Transverse colon (tissue), 4 donors: ENCODE results near the gene IDI2. TPM values are rescaled to one million over a fixed set of nuclear protein-coding genes. Genes with fewer than 3 reads are reported as not detected.

Source experiments
- DNase-seq: peaks from one replicate; pipeline ENCODE4 v3.0.0-alpha.2; 2019
- H3K27ac ChIP-seq, 4 donors: fragments of 200-600 bp; sonication (generic); 2 replicates each; pipeline ENCODE4 v1.5.1; 2016 to 2018; ENCODE audit warnings: inconsistent platforms in 4 of 4
- H3K27me3 ChIP-seq: fragments of 200-600 bp; sonication (generic); 2 replicates; pipeline ENCODE4 v1.5.1; 2017; ENCODE audit warnings: inconsistent platforms
- H3K36me3 ChIP-seq, 4 donors: fragments of 200-600 bp; sonication (generic); 2 replicates each; pipeline ENCODE4 v1.5.1; 2017 to 2019; ENCODE audit warnings: inconsistent platforms in 4 of 4
- H3K4me1 ChIP-seq, 4 donors: fragments of 200-600 bp; sonication (generic); 2 replicates each; pipeline ENCODE4 v1.5.1; 2017 to 2020; ENCODE audit warnings: inconsistent platforms in 4 of 4
- H3K4me3 ChIP-seq, 4 donors: fragments of 200-600 bp; sonication (generic); 1 replicate in 1 of 4; 2 replicates in 3 of 4; pipeline versions ENCODE4 v1.5.1 to v1.6.1; 2017 to 2019; ENCODE audit warnings: inconsistent platforms in 4 of 4
- H3K9me3 ChIP-seq, 2 donors: fragments of 200-600 bp; sonication (generic); 2 replicates each; pipeline ENCODE4 v1.5.1; 2017 to 2019; ENCODE audit warnings: inconsistent platforms in 2 of 2
- CTCF ChIP-seq, 5 experiments: fragments of 200-600 bp in 3 of 5; fragments of 450-650 bp in 2 of 5; sonication (generic) in 3 of 5; IDR thresholded peaks; 1 replicate in 2 of 5; 2 replicates in 3 of 5; pipeline ENCODE4 v1.5.1; 2016 to 2017; ENCODE audit warnings: antibody characterized with exemption in 5 of 5, inconsistent platforms in 3 of 5, mild to moderate bottlenecking in 2 of 5, moderate library complexity in 1 of 5
- EP300 ChIP-seq: sonication (generic); formaldehyde crosslinking; IDR thresholded peaks from one replicate; pipeline ENCODE4 v1.6.1; 2017; ENCODE audit warnings: antibody characterized with exemption, low read depth
- POLR2A ChIP-seq: fragments of 450-650 bp; IDR thresholded peaks from one replicate; pipeline ENCODE4 v1.6.1; 2016; ENCODE audit warnings: antibody characterized with exemption, mild to moderate bottlenecking, moderate library complexity
- POLR2AphosphoS5 ChIP-seq, 3 donors: sonication (generic); formaldehyde crosslinking; IDR thresholded peaks; one replicate each; pipeline ENCODE4 v1.6.1; 2016; ENCODE audit warnings: antibody characterized with exemption in 3 of 3
- WGBS, 2 donors: methylation state at CpG; one replicate each; pipeline ENCODE4 v1.1.5; 2018; ENCODE audit warnings: low coverage in 1 of 2; 5-methylcytosine and 5-hydroxymethylcytosine counted together
- in situ Hi-C, 4 donors: fragments of 200-750 bp; cut with MboI; loops; one replicate each; pipeline versions ENCODE4 v1.15.0 to v1.15.1; 2017; ENCODE audit warnings: low sequenced_read_pairs in 3 of 4, low pct_ligation_motif_present in 1 of 4, low pct_unique_long_range_greater_than_20kb in 1 of 4
- intact Hi-C: fragments of 100-400 bp; cut with DNase I; formaldehyde crosslinking; loops from one replicate; pipeline ENCODE4 v1.15.1; 2023; ENCODE audit warnings: low total_unique reads
- total RNA-seq, 4 donors: library from RNA; depleted of rRNA; stranded (reverse); fragments of >200 nt; gene quantifications; one replicate each; pipeline ENCODE4 v1.1.0, GENCODE V29; 2016

Gene IDI2
- total RNA-seq, 4 donors from 2014 or later, result not detected

- Histone ChIP-seq H3K4me3 (peak overlapping the region; percentile 57 to 82 (median 73)), H3K36me3 (no peaks in the 10 kb centered on the region), H3K27ac (peak overlapping the region; percentile 98 to 100 (median 99)), H3K27me3 (no peaks in the 10 kb centered on the region), H3K9me3 (no peaks in the 10 kb centered on the region), H3K4me1 (peaks cover 17 to 41% (median 26%) of the 10 kb centered on the region in 4 donors)
- no peak for DNase-seq
- intact Hi-C loops, result no loop called here
- TF ChIP-seq EP300, result no peak
- no peak for TF ChIP-seq CTCF (IDR thresholded peaks at IDR 0.05)
- TF ChIP-seq POLR2A, result no peak
- peak in 1 of 3 donors; percentile 60 for TF ChIP-seq POLR2AphosphoS5 (IDR thresholded peaks at IDR 0.05)
- WGBS, 2 donors, result 0 to 1% methylated on average over 7 to 33 of the region's 34 CpGs
- in situ Hi-C loops, result loop anchor here in 1 of 4 donors (10.0 kb wide), 1 partner anchor 65 kb away; the partner anchor contains the start of gene GTPBP4
Observed at GRCh38 chr10:1049425-1049958, 23.8 kb upstream of the IDI2 start.

GRCh38 chr10:1048732-1049424 is 23.2 kb upstream of the IDI2 start, which contains the start of gene IDI1:
Gene IDI1, minus strand, starts transcription at chr10:1049119. Its CDS starts 116 bp downstream, at chr10:1049003.
- intact Hi-C loops (no loop called here), in situ Hi-C loops (loop anchor here in 1 of 4 donors (10.0 kb wide), 1 partner anchor 64 kb away; the partner anchor contains the start of gene GTPBP4)
- H3K27me3 ChIP-seq, result no peaks in the 10 kb centered on the region
- H3K4me3 ChIP-seq, result peak within 1 kb of the TSS; percentile 57 to 82 (median 73)
- peaks cover 11 to 41% (median 23%) of the 10 kb centered on the region in 4 donors for H3K4me1 ChIP-seq
- DNase-seq, result peak; percentile 97
- TF ChIP-seq POLR2A, result peak; percentile 97
- no peak for TF ChIP-seq EP300
- TF ChIP-seq POLR2AphosphoS5 (IDR thresholded peaks at IDR 0.05), result peak; percentile 94 to 98 (median 94)
- TF ChIP-seq CTCF (IDR thresholded peaks at IDR 0.05), result peak in 1 of 5 experiments; percentile 25
- H3K27ac ChIP-seq, result peak within 1 kb of the TSS; percentile 98 to 100 (median 99)
- 1% methylated on average over 68 of the region's 83 CpGs; no CpG with 5 or more reads in 1 of the 2 donors for WGBS, 2 donors
- no peaks in the 10 kb centered on the region for H3K36me3 ChIP-seq
- H3K9me3 ChIP-seq, result no peaks in the 10 kb centered on the region

- in situ Hi-C loops, result loop anchor here in 1 of 4 donors (10.0 kb wide), 1 partner anchor 64 kb away; the partner anchor contains the start of gene GTPBP4
- peak overlapping the region; percentile 98 to 100 (median 99) for H3K27ac ChIP-seq
- peak; percentile 60 for DNase-seq
- WGBS, 2 donors, result 1% methylated on average over 33 of the region's 37 CpGs; no CpG with 5 or more reads in 1 of the 2 donors
- no peaks in the 10 kb centered on the region for H3K9me3 ChIP-seq
- TF ChIP-seq POLR2A (no peak), EP300 (no peak), POLR2AphosphoS5 (IDR thresholded peaks at IDR 0.05) (no peak), CTCF (IDR thresholded peaks at IDR 0.05) (no peak)
- peaks cover 0 to 4% (median 0%) of the 10 kb centered on the region in 4 donors for H3K36me3 ChIP-seq
- peak overlapping the region; percentile 57 to 82 (median 73) for H3K4me3 ChIP-seq
- H3K27me3 ChIP-seq, result no peaks in the 10 kb centered on the region
- peaks cover 11 to 39% (median 23%) of the 10 kb centered on the region in 4 donors for H3K4me1 ChIP-seq
- intact Hi-C loops, result no loop called here
Observed at GRCh38 chr10:1048349-1048731, 22.7 kb upstream of the IDI2 start.

- 1 to 3% methylated on average over 5 to 15 of the region's 15 CpGs for WGBS, 2 donors
- DNase-seq, result peak; percentile 36
- intact Hi-C loops, result no loop called here
Observed at GRCh38 chr10:1047937-1048336, 22.3 kb upstream of the IDI2 start.

More at GRCh38 chr10:1047937-1048336, 22.3 kb upstream of the IDI2 start:
- peaks cover 11 to 39% (median 23%) of the 10 kb centered on the region in 4 donors for H3K4me1 ChIP-seq
- H3K36me3 ChIP-seq, result peaks cover 0 to 8% (median 1%) of the 10 kb centered on the region in 4 donors
- no peaks in the 10 kb centered on the region for H3K27me3 ChIP-seq
- H3K4me3 ChIP-seq, result peak overlapping the region; percentile 57 to 82 (median 73)
- no peaks in the 10 kb centered on the region for H3K9me3 ChIP-seq
- TF ChIP-seq CTCF (IDR thresholded peaks at IDR 0.05), result no peak
- no peak for TF ChIP-seq POLR2A
- no peak for TF ChIP-seq POLR2AphosphoS5 (IDR thresholded peaks at IDR 0.05)
- no peak for TF ChIP-seq EP300
- peak overlapping the region; percentile 98 to 100 (median 99) for H3K27ac ChIP-seq
- in situ Hi-C loops, result loop anchor here in 1 of 4 donors (10.0 kb wide), 1 partner anchor 63 kb away; the partner anchor contains the start of gene GTPBP4
